ENCODE data around the gene ZSCAN31. TPM values are rescaled to one million over a fixed set of nuclear protein-coding genes. Genes with fewer than 3 reads are reported as not detected.
A peak's percentile ranks its signal among the peaks of the same experiment; 100 is the strongest.

The ZSCAN31 gene
- total and polyA plus RNA-seq, 4 experiments from 2014 or later, result 0.73 to 1.2 (median 0.91) TPM

DNA sequence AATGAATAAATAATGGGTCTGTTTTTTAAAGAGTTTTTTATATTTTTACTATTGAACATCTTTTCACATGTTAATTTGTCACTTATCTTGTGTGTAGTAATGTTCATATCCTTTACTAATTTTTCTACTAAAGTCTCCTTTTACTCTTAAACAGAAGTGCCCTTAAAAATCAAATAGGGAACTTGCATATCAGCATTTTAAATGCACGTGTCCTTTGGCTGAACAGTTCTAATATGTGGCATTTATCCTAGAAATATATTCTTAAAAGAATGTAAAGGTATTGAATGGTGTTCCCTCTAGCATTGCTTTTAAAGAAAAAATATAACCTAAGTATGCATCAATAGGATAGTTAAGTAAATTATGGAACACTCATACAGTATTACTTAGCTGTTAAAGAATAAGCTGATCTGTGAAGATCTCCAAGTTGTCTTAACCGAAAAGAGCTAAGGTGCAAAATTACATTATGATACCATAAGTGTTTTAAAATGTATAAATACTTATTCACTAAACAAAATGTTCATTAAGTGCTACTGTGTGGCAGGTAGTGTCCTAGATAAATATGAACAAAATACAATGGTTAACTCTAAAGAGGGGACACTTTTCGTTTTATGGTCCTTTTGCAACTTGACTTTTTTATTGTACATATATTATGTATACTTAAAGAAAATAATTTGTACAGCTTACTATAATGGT is 55.2 kb downstream of the ZSCAN31 start:
- CTCF ChIA-PET (ENCODE audit: partially characterized antibody), result interaction anchor here (1.2 to 2.4 kb wide), 3 partner anchors 28 to 176 kb away, joined by 3 to 10 read pairs (median 3); no protein-coding TSS in a partner anchor

DNA sequence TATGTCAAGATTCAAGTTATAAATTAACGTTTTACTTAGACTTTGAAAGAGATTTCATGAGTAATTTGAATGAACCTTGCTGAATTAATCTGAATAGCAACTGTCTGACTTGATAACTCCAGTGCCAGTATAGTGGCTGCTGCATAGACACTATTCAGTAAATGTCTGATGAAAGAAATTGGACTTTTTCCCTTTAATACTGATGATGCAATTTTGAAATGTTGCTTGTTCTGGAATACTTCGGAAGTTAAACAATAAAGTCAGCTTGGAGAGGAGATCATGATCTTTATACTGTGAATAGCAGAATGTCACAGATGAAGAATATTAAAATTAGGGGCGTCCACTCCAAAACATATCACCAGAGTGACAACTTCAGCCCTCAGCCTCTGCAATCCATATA is 58.2 kb downstream of the ZSCAN31 start:
- H3K27ac ChIP-seq (ENCODE audit: low read depth, low read length), result no peak overlapping the region
- H3K4me1 ChIP-seq (ENCODE audit: insufficient read depth, low read length), result peaks cover 6% of the 10 kb centered on the region
- H3K4me3 ChIP-seq (ENCODE audit: low read length in 2 of 2), result no peak overlapping the region
- Mint-ChIP-seq H3K27ac (no peak overlapping the region), H3K4me3 (no peak overlapping the region), H3K4me1 (peaks cover 7 to 14% (median 9%) of the 10 kb centered on the region in 4 donors), H3K9me3 (peaks cover 0 to 6% (median 2%) of the 10 kb centered on the region in 8 donors), H3K27me3 (peaks cover 10 to 11% of the 10 kb centered on the region in 2 donors), H3K36me3 (peaks cover 36 to 52% of the 10 kb centered on the region in 2 donors)
- no peaks in the 10 kb centered on the region for H3K27me3 ChIP-seq (ENCODE audit: insufficient read depth, low read length)
- ChIA-PET CTCF (ENCODE audit: partially characterized antibody) (no interaction called here), POLR2A (ENCODE audit: partially characterized antibody) (interaction anchor here (0.6 to 1.4 kb wide), 3 partner anchors 10 to 70 kb away, joined by 3 to 4 read pairs (median 3); partner anchors contain the start of genes ZKSCAN4 and ZSCAN26)
- peaks cover 34% of the 10 kb centered on the region for H3K36me3 ChIP-seq (ENCODE audit: insufficient read depth, low read length)
- DNase-seq, result no peak
- H3K9me3 ChIP-seq (ENCODE audit: control insufficient read depth in 1 of 2, low read length in 2 of 2), result no peaks in the 10 kb centered on the region
- intact Hi-C loops (cut with micrococcal nuclease), result no loop called here

More for the DNA sequence above, 55.2 kb downstream of the ZSCAN31 start:
- Mint-ChIP-seq H3K27me3 (peaks cover 16 to 31% of the 10 kb centered on the region in 2 donors), H3K9me3 (peaks cover 0 to 14% (median 3%) of the 10 kb centered on the region in 8 donors), H3K36me3 (peaks cover 23 to 25% of the 10 kb centered on the region in 2 donors), H3K4me3 (peak overlapping the region in 6 of 8 donors; percentile 63 to 78 (median 75)), H3K27ac (no peak overlapping the region), H3K4me1 (peaks cover 4 to 8% (median 7%) of the 10 kb centered on the region in 4 donors)
- Histone ChIP-seq H3K36me3 (ENCODE audit: insufficient read depth, low read length) (peaks cover 12% of the 10 kb centered on the region), H3K27ac (ENCODE audit: low read depth, low read length) (no peak overlapping the region), H3K4me3 (ENCODE audit: low read length in 2 of 2) (no peak overlapping the region), H3K27me3 (ENCODE audit: insufficient read depth, low read length) (no peaks in the 10 kb centered on the region), H3K4me1 (ENCODE audit: insufficient read depth, low read length) (peaks cover 6% of the 10 kb centered on the region), H3K9me3 (ENCODE audit: control insufficient read depth in 1 of 2, low read length in 2 of 2) (no peaks in the 10 kb centered on the region)
- intact Hi-C loops (cut with micrococcal nuclease), result no loop called here
- POLR2A ChIA-PET (ENCODE audit: partially characterized antibody), result interaction anchor here (1.0 to 1.9 kb wide), 2 partner anchors 13 to 29 kb away, joined by 6 to 15 read pairs; partner anchors contain the start of genes ZKSCAN4 and ZSCAN26
- DNase-seq, result no peak

DNA sequence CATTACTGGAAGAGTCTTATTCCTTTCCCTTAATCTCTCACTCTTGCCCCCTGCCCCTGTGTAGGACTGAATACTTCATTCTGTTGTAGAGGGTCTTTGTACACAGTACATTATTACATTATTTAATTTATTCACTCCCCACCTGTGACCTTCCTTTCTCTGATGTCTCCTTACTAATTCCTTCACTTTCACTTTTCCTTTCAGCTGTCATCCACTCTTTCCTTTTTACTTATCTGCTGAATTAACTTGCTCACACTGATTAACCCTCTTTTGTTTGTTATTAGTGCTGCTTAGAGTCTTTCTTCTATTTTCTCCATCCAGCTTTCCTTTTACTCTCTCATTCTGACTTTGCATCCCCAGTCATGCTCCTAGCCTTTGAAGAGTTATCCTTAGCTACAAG is 61.1 kb downstream of the ZSCAN31 start:
- peaks cover 0 to 5% (median 0%) of the 10 kb centered on the region in 8 donors for H3K9me3 Mint-ChIP-seq
- POLR2A ChIA-PET (ENCODE audit: partially characterized antibody), result no interaction called here
- no peaks in the 10 kb centered on the region for H3K27me3 Mint-ChIP-seq
- H3K27me3 ChIP-seq (ENCODE audit: insufficient read depth, low read length), result no peaks in the 10 kb centered on the region
- H3K4me3 ChIP-seq (ENCODE audit: low read length in 2 of 2), result no peak overlapping the region
- H3K4me1 Mint-ChIP-seq, result peaks cover 4 to 15% (median 5%) of the 10 kb centered on the region in 4 donors
- H3K9me3 ChIP-seq (ENCODE audit: control insufficient read depth in 1 of 2, low read length in 2 of 2), result no peaks in the 10 kb centered on the region
- H3K4me3 Mint-ChIP-seq, result no peak overlapping the region
- CTCF ChIA-PET (ENCODE audit: partially characterized antibody), result interaction anchor here (1.3 to 1.8 kb wide), 2 partner anchors 8 to 81 kb away, joined by 4 to 7 read pairs; partner anchors contain the start of gene ZSCAN26
- H3K27ac ChIP-seq (ENCODE audit: low read depth, low read length), result no peak overlapping the region
- H3K27ac Mint-ChIP-seq, result peak overlapping the region in 3 of 7 donors; percentile 7 to 85 (median 54)
- DNase-seq, result no peak
- intact Hi-C loops (cut with micrococcal nuclease), result no loop called here
- H3K36me3 Mint-ChIP-seq, result peaks cover 47 to 69% of the 10 kb centered on the region in 2 donors
- H3K4me1 ChIP-seq (ENCODE audit: insufficient read depth, low read length), result no peaks in the 10 kb centered on the region
- peaks cover 46% of the 10 kb centered on the region for H3K36me3 ChIP-seq (ENCODE audit: insufficient read depth, low read length)

Other genes with a start within 250 kb of the ZSCAN31 start
- gene ZSCAN16, start 211.5 kb downstream of the ZSCAN31 start, total RNA-seq, result 10 to 100 TPM; 13.4 to 14.8 TPM
- gene ZSCAN16, start 211.5 kb downstream of the ZSCAN31 start, polyA plus RNA-seq, result 10 to 100 TPM; 12.4 to 14.2 TPM
- gene ZKSCAN8, start 194.3 kb downstream of the ZSCAN31 start, total RNA-seq, result 10 to 100 TPM; 40.8 to 43.3 TPM
- 1 to 10 TPM in 1 of 2 donors, not detected in 1; 1.8 TPM for gene ZKSCAN8, start 194.3 kb downstream of the ZSCAN31 start, polyA plus RNA-seq
- 1 to 10 TPM; 3.4 to 4.4 TPM for gene ZSCAN9, start 110.9 kb downstream of the ZSCAN31 start, total RNA-seq
- 1 to 10 TPM; 1.2 to 3.5 TPM for gene ZSCAN9, start 110.9 kb downstream of the ZSCAN31 start, polyA plus RNA-seq
- gene ZKSCAN4, start 83.9 kb downstream of the ZSCAN31 start, total RNA-seq, result 10 to 100 TPM in 1 of 2 experiments, 1 to 10 TPM in 1; 9.9 to 11.1 TPM
- gene ZKSCAN4, start 83.9 kb downstream of the ZSCAN31 start, polyA plus RNA-seq, result 1 to 10 TPM; 2.4 to 5.2 TPM
- under 1 TPM in 1 of 2 experiments, not detected in 1; 0.33 TPM for gene NKAPL, start 76.9 kb downstream of the ZSCAN31 start, total RNA-seq
- under 1 TPM in 1 of 2 donors, not detected in 1; 0.15 TPM for gene NKAPL, start 76.9 kb downstream of the ZSCAN31 start, polyA plus RNA-seq
- gene ZSCAN26, start 69.0 kb downstream of the ZSCAN31 start, total RNA-seq, result 10 to 100 TPM; 23.3 to 26.5 TPM
- 10 to 100 TPM; 13.1 to 14.2 TPM for gene ZSCAN26, start 69.0 kb downstream of the ZSCAN31 start, polyA plus RNA-seq
- gene PGBD1, start 54.6 kb downstream of the ZSCAN31 start, total RNA-seq, result 1 to 10 TPM; 1.1 to 1.4 TPM
- gene PGBD1, start 54.6 kb downstream of the ZSCAN31 start, polyA plus RNA-seq, result under 1 TPM; 0.08 to 0.31 TPM
- gene ZKSCAN3, start 13.8 kb upstream of the ZSCAN31 start, total RNA-seq, result 10 to 100 TPM; 12.4 to 12.6 TPM
- 1 to 10 TPM; 2.3 to 4.2 TPM for gene ZKSCAN3, start 13.8 kb upstream of the ZSCAN31 start, polyA plus RNA-seq
- gene ZSCAN12, start 63.6 kb upstream of the ZSCAN31 start, total RNA-seq, result 1 to 10 TPM; 8.0 to 8.3 TPM
- gene ZSCAN12, start 63.6 kb upstream of the ZSCAN31 start, polyA plus RNA-seq, result 1 to 10 TPM in 1 of 2 donors, under 1 TPM in 1; 0.70 to 1.3 TPM
- gene ZSCAN23, start 107.3 kb upstream of the ZSCAN31 start, total RNA-seq, result 1 to 10 TPM; 1.1 to 1.7 TPM
- not detected for gene ZSCAN23, start 107.3 kb upstream of the ZSCAN31 start, polyA plus RNA-seq
- not detected for gene GPX6, start 179.6 kb upstream of the ZSCAN31 start, total RNA-seq
- not detected for gene GPX6, start 179.6 kb upstream of the ZSCAN31 start, polyA plus RNA-seq
- gene GPX5, start 189.7 kb upstream of the ZSCAN31 start, total RNA-seq, result not detected
- not detected for gene GPX5, start 189.7 kb upstream of the ZSCAN31 start, polyA plus RNA-seq

Data from CD4-positive, alpha-beta memory T cell (primary cell).